ENCODE results near the gene PARD6B. TPM values are rescaled to one million over a fixed set of nuclear protein-coding genes. Genes with fewer than 3 reads are reported as not detected.
"Not testable (repeated sequence)": the region's sequence is repeated elsewhere in the genome, so short reads cannot be mapped to it uniquely, and the experiment has no call there.

The PARD6B gene
- total RNA-seq, 1 donor from 2014 or later = 52.2 TPM

DNA sequence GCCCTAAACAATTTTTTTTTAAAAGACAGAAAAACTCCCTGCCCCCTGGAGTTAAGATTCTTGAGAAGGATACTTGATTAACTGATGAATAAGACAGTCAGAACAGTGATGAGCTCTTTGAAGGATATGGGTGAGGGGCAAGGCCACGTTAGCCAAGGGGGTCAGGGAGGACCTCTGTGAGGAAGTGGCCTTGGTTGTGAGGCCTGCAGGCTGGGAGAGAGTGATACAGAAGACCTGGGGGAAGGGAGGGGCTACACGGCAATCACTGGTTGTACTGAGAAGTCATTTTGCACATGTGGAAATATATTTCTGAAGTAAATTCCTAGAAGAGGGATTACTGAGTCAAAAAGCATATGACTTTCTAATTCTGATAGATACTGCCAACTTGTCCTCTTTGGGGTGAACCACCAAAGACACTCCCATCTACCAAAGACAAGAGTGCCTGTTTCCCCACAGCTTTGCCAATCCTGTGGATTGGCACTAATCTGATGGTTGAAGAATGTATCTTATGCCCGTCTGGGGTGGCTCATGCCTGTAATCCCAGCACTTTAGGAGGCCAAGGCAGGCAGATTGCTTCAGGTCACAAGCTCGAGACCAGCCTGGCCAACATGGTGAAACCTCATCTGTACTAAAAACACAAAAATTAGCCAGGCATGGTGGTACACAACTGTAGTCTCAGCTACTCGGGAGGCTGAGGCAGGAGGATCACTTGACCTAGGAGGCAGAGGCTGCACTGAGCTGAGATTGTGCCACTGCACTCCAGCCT, 41.2 kb downstream of the PARD6B start:
- Mint-ChIP-seq H3K27me3 (ENCODE audit: low read depth) (no peaks in the 10 kb centered on the region), H3K27ac (no peak overlapping the region)

DNA sequence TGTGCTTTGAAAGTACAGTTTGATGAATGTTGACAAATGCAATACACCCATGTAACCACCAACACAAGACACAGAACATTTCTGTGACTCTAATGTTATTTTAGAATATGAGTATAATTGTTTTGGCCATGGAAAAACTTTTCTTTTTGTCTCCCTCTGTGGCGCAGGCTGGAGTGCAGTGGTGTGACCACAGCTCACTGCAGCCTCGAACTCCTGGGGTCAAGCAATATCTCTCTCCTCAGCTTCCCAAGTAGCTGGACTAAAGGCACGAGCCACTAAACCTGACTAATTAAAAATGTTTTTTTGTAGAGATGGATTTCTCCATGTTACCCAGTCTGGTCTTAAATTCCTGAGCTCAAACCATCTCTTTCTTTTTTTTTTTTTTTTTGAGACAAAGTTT, 43.1 kb downstream of the PARD6B start:
- no peak for DNase-seq (ENCODE audit: low spot score in 2 of 2, unreplicated experiment in 2 of 2)
- H3K4me1 Mint-ChIP-seq = peaks cover 8% of the 10 kb centered on the region

More for the DNA sequence above, 41.2 kb downstream of the PARD6B start:
- no peak for DNase-seq (ENCODE audit: low spot score in 2 of 2, unreplicated experiment in 2 of 2)
- TF ChIP-seq, protein P1, sequence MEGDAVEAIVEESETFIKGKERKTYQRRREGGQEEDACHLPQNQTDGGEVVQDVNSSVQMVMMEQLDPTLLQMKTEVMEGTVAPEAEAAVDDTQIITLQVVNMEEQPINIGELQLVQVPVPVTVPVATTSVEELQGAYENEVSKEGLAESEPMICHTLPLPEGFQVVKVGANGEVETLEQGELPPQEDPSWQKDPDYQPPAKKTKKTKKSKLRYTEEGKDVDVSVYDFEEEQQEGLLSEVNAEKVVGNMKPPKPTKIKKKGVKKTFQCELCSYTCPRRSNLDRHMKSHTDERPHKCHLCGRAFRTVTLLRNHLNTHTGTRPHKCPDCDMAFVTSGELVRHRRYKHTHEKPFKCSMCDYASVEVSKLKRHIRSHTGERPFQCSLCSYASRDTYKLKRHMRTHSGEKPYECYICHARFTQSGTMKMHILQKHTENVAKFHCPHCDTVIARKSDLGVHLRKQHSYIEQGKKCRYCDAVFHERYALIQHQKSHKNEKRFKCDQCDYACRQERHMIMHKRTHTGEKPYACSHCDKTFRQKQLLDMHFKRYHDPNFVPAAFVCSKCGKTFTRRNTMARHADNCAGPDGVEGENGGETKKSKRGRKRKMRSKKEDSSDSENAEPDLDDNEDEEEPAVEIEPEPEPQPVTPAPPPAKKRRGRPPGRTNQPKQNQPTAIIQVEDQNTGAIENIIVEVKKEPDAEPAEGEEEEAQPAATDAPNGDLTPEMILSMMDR (IDR thresholded peaks at IDR 0.05; ENCODE audit: unreplicated experiment) = no peak
- H3K4me3 Mint-ChIP-seq = no peak overlapping the region
- H3K4me1 Mint-ChIP-seq = peaks cover 11% of the 10 kb centered on the region
- H3K36me3 Mint-ChIP-seq = no peaks in the 10 kb centered on the region
- H3K9me3 Mint-ChIP-seq = no peaks in the 10 kb centered on the region

DNA sequence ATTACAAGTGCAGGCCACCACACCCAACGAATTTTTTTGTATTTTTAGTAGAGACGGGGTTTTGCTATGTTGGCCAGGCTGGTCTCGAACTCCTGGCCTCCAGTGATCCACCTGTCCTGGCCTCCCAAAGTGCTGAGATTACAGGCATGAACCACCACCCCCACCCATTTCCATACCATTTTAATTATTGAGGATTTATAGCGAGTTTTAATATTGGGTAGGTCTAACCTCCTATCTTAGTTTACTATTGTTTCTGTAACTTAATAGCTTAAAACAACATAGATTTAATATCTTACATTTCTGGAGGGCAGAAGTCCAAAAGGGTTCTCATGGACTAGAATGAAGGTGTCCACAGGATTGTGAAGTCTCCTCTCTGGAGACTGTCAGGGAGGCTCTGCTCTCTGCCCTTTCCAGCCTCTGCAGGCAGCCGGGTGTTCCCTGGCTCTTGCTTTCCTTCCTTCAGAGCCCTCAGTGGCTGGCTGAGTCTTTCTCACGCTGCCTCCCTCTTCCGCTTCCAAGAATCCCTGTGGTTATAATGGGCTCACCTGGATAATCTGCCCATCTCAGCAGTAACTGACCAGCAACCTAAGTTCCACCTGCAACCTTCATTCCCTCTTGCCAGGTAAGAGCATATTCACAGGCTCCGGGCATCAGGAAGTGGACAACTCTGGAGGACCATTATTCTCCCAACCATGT, 44.9 kb downstream of the PARD6B start:
- H3K27me3 Mint-ChIP-seq (ENCODE audit: low read depth) = no peaks in the 10 kb centered on the region
- H3K9me3 Mint-ChIP-seq = no peaks in the 10 kb centered on the region
- H3K36me3 Mint-ChIP-seq = no peaks in the 10 kb centered on the region
- TF ChIP-seq, protein P1 (IDR thresholded peaks at IDR 0.05; ENCODE audit: unreplicated experiment) = no peak
- H3K4me3 Mint-ChIP-seq = no peak overlapping the region
- DNase-seq (ENCODE audit: low spot score in 2 of 2, unreplicated experiment in 2 of 2) = no peak
- H3K27ac Mint-ChIP-seq = no peak overlapping the region
- H3K4me1 Mint-ChIP-seq = peaks cover 8% of the 10 kb centered on the region

More for the DNA sequence above, 43.1 kb downstream of the PARD6B start:
- H3K4me3 Mint-ChIP-seq = no peak overlapping the region
- TF ChIP-seq, protein P1 (IDR thresholded peaks at IDR 0.05; ENCODE audit: unreplicated experiment) = no peak
- H3K27ac Mint-ChIP-seq = no peak overlapping the region
- H3K27me3 Mint-ChIP-seq (ENCODE audit: low read depth) = no peaks in the 10 kb centered on the region
- H3K9me3 Mint-ChIP-seq = no peaks in the 10 kb centered on the region
- no peaks in the 10 kb centered on the region for H3K36me3 Mint-ChIP-seq

- H3K36me3 Mint-ChIP-seq = no peaks in the 10 kb centered on the region
- H3K9me3 Mint-ChIP-seq = no peaks in the 10 kb centered on the region
- H3K27me3 Mint-ChIP-seq (ENCODE audit: low read depth) = no peaks in the 10 kb centered on the region
- no peak for DNase-seq (ENCODE audit: low spot score in 2 of 2, unreplicated experiment in 2 of 2)
- H3K4me1 Mint-ChIP-seq = peaks cover 6% of the 10 kb centered on the region
- no peak overlapping the region for H3K4me3 Mint-ChIP-seq
- TF ChIP-seq, protein P1 (IDR thresholded peaks at IDR 0.05; ENCODE audit: unreplicated experiment) = no peak
- H3K27ac Mint-ChIP-seq = no peak overlapping the region
Observed at GRCh38 chr20:50777373-50777772, 46.0 kb downstream of the PARD6B start.

DNA sequence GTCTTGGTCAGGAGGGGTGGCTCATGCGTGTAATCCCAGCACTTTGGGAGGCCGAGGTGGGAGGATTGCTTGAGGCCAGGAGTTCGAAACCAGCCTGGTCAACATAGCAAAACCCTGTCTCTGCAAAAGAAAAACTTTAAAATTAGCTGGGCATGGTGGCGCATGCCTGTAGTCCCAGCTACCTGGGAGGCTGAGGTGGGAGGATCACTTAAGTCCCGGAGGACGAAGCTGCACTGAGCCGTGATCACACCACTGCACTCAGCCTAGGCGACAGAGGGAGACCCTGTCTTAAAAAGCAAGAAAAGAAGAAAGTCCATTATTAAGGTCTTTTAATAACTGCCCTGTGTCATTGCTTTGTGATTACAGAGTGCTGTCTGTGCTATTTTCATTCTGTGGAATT, 47.6 kb downstream of the PARD6B start:
- not testable (repeated sequence) for H3K4me1 Mint-ChIP-seq; H3K9me3 Mint-ChIP-seq; DNase-seq (ENCODE audit: low spot score in 2 of 2, unreplicated experiment in 2 of 2); H3K36me3 Mint-ChIP-seq; H3K27me3 Mint-ChIP-seq (ENCODE audit: low read depth); H3K27ac Mint-ChIP-seq; H3K4me3 Mint-ChIP-seq

DNA sequence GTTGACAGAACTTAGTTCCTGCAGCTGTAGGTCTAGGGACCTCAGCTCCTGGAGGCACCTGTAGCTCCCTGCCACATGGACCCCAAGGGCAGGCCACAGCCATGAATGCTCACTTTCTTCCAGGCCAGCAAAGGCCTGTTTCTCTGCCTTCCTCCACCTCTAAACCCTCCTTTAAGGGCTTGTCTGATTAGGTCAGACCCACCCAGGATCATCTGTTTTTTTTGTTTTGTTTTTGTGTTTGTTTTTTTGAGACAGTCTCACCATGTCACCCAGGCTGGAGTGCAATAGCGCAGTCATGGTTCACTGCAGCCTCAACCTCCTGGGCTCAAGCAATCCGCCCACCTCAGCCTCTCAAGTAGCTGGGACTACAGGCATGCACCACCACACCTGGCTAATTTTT, 52.0 kb downstream of the PARD6B start:
- Mint-ChIP-seq H3K27ac (no peak overlapping the region), H3K27me3 (ENCODE audit: low read depth) (no peaks in the 10 kb centered on the region)
- TF ChIP-seq, protein P1 (IDR thresholded peaks at IDR 0.05; ENCODE audit: unreplicated experiment) = no peak

More for the DNA sequence above, 52.0 kb downstream of the PARD6B start:
- Mint-ChIP-seq H3K4me1 (peaks cover 9% of the 10 kb centered on the region), H3K36me3 (no peaks in the 10 kb centered on the region), H3K9me3 (no peaks in the 10 kb centered on the region), H3K4me3 (no peak overlapping the region)
- no peak for DNase-seq (ENCODE audit: low spot score in 2 of 2, unreplicated experiment in 2 of 2)
